Measurements from ENCODE around the gene MRPL46.

DNA sequence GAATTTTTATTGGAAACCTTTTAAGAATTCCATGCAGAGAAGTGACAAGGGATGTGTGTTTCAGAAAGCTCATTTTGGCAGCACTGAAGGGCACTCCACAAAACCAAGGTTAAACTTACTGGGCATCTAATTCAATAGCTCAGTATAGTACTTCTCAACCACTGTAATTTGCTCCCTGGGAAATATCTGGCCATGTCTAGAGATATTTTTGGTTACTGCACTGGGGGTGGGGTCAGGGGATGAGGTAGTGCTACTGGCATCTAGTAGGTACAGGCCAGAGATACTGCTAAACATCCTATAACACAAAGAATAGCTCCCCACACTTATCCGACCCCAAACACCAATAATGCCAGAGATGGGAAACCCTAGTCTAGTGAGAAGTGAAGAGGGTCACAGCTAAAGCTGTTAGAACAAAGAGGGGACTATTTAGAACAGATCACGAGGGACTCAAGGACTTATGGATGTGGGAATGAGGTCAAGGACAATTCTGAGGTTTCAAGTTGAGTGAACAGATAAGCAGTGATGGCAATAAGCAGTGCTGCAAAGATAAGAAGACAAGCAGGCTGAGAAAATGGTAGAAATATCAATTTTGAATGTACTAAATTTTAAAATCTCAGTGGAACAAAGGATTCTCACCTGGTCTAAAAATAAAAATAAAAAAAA is 3.2 kb downstream of the MRPL46 start:
- no peak for TF ChIP-seq CTCF (IDR thresholded peaks at IDR 0.05 in 4 of 5, conservative IDR thresholded peaks at IDR 0.05 in 1 of 5)
- TF ChIP-seq POLR2A (IDR thresholded peaks at IDR 0.05): no peak

Measured in gastrocnemius medialis (tissue), 4 donors.